HepG2 (cell line): ENCODE data around the gene AHCY. TPM values are rescaled to one million over a fixed set of nuclear protein-coding genes. Genes with fewer than 3 reads are reported as not detected.

Experiments
- CSRNP1 ChIP-seq: sonication (generic); formaldehyde crosslinking; IDR thresholded peaks from 2 replicates; pipeline ENCODE4 v1.8.1; 2023; ENCODE audit warnings: mild to moderate bottlenecking, missing genetic modification reagents
- ERF ChIP-seq: IDR thresholded peaks from 2 replicates; pipeline ENCODE4 v1.6.1; 2018; ENCODE audit warnings: missing biosample characterization, missing genetic modification reagents
- FOXC1 ChIP-seq: sonication (generic); formaldehyde crosslinking; IDR thresholded peaks from 2 replicates; pipeline ENCODE4 v1.8.0; 2022; ENCODE audit warnings: mild to moderate bottlenecking, missing genetic modification reagents, borderline replicate concordance
- HOXA3 ChIP-seq: sonication (generic); formaldehyde crosslinking; IDR thresholded peaks from 2 replicates; pipeline ENCODE4 v1.5.0; 2020; ENCODE audit warnings: missing genetic modification reagents
- HOXD1 ChIP-seq: sonication (generic); formaldehyde crosslinking; IDR thresholded peaks from 2 replicates; pipeline ENCODE4 v1.5.0; 2020; ENCODE audit warnings: missing genetic modification reagents
- IRF2 ChIP-seq: IDR thresholded peaks from 2 replicates; pipeline ENCODE4 v1.6.1; 2018; ENCODE audit warnings: missing genetic modification reagents, missing compliant biosample characterization
- KDM4B ChIP-seq: sonication (generic); formaldehyde crosslinking; IDR thresholded peaks from 2 replicates; pipeline ENCODE4 v1.4.0; 2020; ENCODE audit warnings: missing genetic modification reagents
- KLF15 ChIP-seq: sonication (generic); formaldehyde crosslinking; IDR thresholded peaks from 2 replicates; pipeline ENCODE4 v1.8.1; 2023; ENCODE audit warnings: borderline replicate concordance, mild to moderate bottlenecking, inconsistent platforms, missing genetic modification reagents, mixed read lengths
- KLF6 ChIP-seq: IDR thresholded peaks from 2 replicates; pipeline ENCODE4 v1.8.0; 2016; ENCODE audit warnings: missing biosample characterization, missing genetic modification reagents
- NFIB ChIP-seq: sonication (generic); formaldehyde crosslinking; IDR thresholded peaks from 2 replicates; pipeline ENCODE4 v1.9.0; 2021; ENCODE audit warnings: missing genetic modification reagents, mild to moderate bottlenecking, borderline replicate concordance
- PCBP1 ChIP-seq: fragments of 200-400 bp; formaldehyde crosslinking; IDR thresholded peaks from 2 replicates; pipeline ENCODE4 v1.6.1; 2017; ENCODE audit warnings: mild to moderate bottlenecking, low read depth, low read length, borderline replicate concordance
- POGZ ChIP-seq: sonication (generic); formaldehyde crosslinking; IDR thresholded peaks from 2 replicates; pipeline ENCODE4 v1.4.0; 2020; ENCODE audit warnings: mild to moderate bottlenecking, missing genetic modification reagents
- SALL1 ChIP-seq: sonication (generic); formaldehyde crosslinking; IDR thresholded peaks from 2 replicates; pipeline ENCODE4 v1.8.0; 2022; ENCODE audit warnings: mild to moderate bottlenecking, missing genetic modification reagents
- SATB2 ChIP-seq: sonication (generic); formaldehyde crosslinking; IDR thresholded peaks from 2 replicates; pipeline ENCODE4 v1.5.0; 2020; ENCODE audit warnings: missing genetic modification reagents
- SRY ChIP-seq: sonication (generic); formaldehyde crosslinking; IDR thresholded peaks from 2 replicates; pipeline ENCODE4 v1.8.0; 2022; ENCODE audit warnings: mild to moderate bottlenecking, missing genetic modification reagents
- U2AF1 ChIP-seq: fragments of 200-400 bp; formaldehyde crosslinking; optimal IDR thresholded peaks from 2 replicates; pipeline ENCODE3; 2017; ENCODE audit warnings: mild to moderate bottlenecking, low read depth, low read length
- ZBTB7A ChIP-seq: sonication (generic); formaldehyde crosslinking; IDR thresholded peaks from 2 replicates; pipeline ENCODE4 v1.8.0; 2022; ENCODE audit warnings: mild to moderate bottlenecking, missing genetic modification reagents
- ZFAT ChIP-seq: sonication (generic); formaldehyde crosslinking; conservative IDR thresholded peaks from 2 replicates; pipeline ENCODE4 v1.8.1; 2023; ENCODE audit warnings: missing genetic modification reagents, inconsistent platforms
- ZFP36 ChIP-seq: fragments of 150-350 bp; IDR thresholded peaks from 2 replicates; pipeline ENCODE4 v1.6.1; 2018; ENCODE audit warnings: borderline replicate concordance, low read length, low read depth; ENCODE audit not compliant: partially characterized antibody
- ZMYM3 ChIP-seq: sonication (generic); formaldehyde crosslinking; IDR thresholded peaks from 2 replicates; pipeline ENCODE4 v1.5.1; 2020; ENCODE audit warnings: mild to moderate bottlenecking, missing genetic modification reagents
- ZNF616 ChIP-seq: sonication (generic); formaldehyde crosslinking; IDR thresholded peaks from 2 replicates; pipeline ENCODE4 v1.5.0; 2020; ENCODE audit warnings: low read depth, mild to moderate bottlenecking, missing genetic modification reagents
- ZNF792 ChIP-seq: IDR thresholded peaks from 2 replicates; pipeline ENCODE4 v1.6.1; 2016
- ZNF879 ChIP-seq: sonication (generic); formaldehyde crosslinking; IDR thresholded peaks from 2 replicates; pipeline ENCODE4 v1.8.1; 2023; ENCODE audit warnings: missing genetic modification reagents
- ZSCAN30 ChIP-seq: sonication (generic); formaldehyde crosslinking; IDR thresholded peaks from 2 replicates; pipeline ENCODE4 v1.5.0; 2020; ENCODE audit warnings: mild to moderate bottlenecking, missing genetic modification reagents
- polyA plus RNA-seq, 8 experiments: library from polyadenylated mRNA; depleted of rRNA in 3 of 8; stranded (reverse) in 7 of 8; unstranded in 1 of 8; fragments of >200 nt; fragmentation: Illumina TruSeq in 4 of 8; extraction: Trizol in 4 of 8; gene quantifications; 2 replicates each; pipeline versions ENCODE4 v1.2.1 to v1.2.3, GENCODE V29; 2011 to 2016; ENCODE audit warnings: low read depth in 4 of 8, missing spikeins in 1 of 8, mixed read lengths in 1 of 8; ENCODE audit not compliant: insufficient read depth in 1 of 8
- total RNA-seq, 5 experiments: library from RNA; depleted of rRNA; stranded (reverse); fragments of >200 nt; fragmentation: Illumina TruSeq; extraction: Trizol; gene quantifications; 2 replicates each; pipeline ENCODE4 v1.2.3, GENCODE V29; 2016; ENCODE audit warnings: low read depth in 1 of 5
- TF ChIP-seq, protein P1 (sequence below): sonication (generic); formaldehyde crosslinking; IDR thresholded peaks from 2 replicates; pipeline ENCODE4 v1.8.0; 2022; ENCODE audit warnings: missing genetic modification reagents, mild to moderate bottlenecking, inconsistent platforms, borderline replicate concordance
- TF ChIP-seq, protein P2 (sequence below): IDR thresholded peaks from 2 replicates; pipeline ENCODE4 v1.6.1; 2016; ENCODE audit warnings: control low read depth
- TF ChIP-seq, protein P3 (sequence below): sonication (generic); formaldehyde crosslinking; IDR thresholded peaks from 2 replicates; pipeline ENCODE4 v1.5.1; 2020; ENCODE audit warnings: mild to moderate bottlenecking, missing genetic modification reagents

Gene AHCY
- total and polyA plus RNA-seq, 2 of the 13 experiments (the other 11 are each of a cell fraction or from before 2014, with no cell fraction given) = 407 to 419 TPM

- TF ChIP-seq ZFP36 (no peak), KLF6 (CRISPR knock-in tag) (no peak), SATB2 (CRISPR knock-in tag) (no peak), IRF2 (CRISPR knock-in tag) (no peak), ZSCAN30 (CRISPR knock-in tag) (no peak), FOXC1 (no peak), ZFAT (no peak), U2AF1 (no peak), HOXA3 (peak; percentile 64; the same call in 1 of the 2 replicates), SALL1 (peak; percentile 81), ZBTB7A (no peak), KDM4B (CRISPR knock-in tag) (peak; percentile 48; the same call in 1 of the 2 replicates), CSRNP1 (no peak; the same call in 1 of the 2 replicates), ZNF879 (CRISPR knock-in tag) (no peak), NFIB (CRISPR knock-in tag) (no peak), ZMYM3 (CRISPR knock-in tag) (peak; percentile 31; the same call in 1 of the 2 replicates), ERF (CRISPR knock-in tag) (no peak), HOXD1 (CRISPR knock-in tag) (no peak), PCBP1 (no peak), ZNF792 (CRISPR knock-in tag) (peak; percentile 67; the same call in 1 of the 2 replicates), ZNF616 (CRISPR knock-in tag) (no peak), SRY (CRISPR knock-in tag) (no peak), KLF15 (CRISPR knock-in tag) (0 out of 2 replicates have a peak, but pooled peaks have one; percentile 47), POGZ (peak; percentile 70; the same call in 1 of the 2 replicates)
- TF ChIP-seq, protein P1, sequence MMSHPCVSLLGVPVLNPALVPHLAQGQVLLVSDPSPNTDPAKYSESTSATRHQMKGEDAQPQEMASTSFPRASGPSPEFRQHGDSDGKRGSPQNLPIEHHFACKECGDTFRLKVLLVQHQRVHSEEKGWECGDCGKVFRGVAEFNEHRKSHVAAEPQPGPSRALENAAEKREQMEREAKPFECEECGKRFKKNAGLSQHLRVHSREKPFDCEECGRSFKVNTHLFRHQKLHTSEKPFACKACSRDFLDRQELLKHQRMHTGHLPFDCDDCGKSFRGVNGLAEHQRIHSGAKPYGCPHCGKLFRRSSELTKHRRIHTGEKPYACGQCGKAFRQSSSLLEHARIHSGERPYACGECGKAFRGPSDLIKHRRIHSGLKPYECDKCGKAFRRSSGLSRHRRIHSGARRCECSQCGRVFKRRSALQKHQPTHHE (CRISPR knock-in tag) = no peak
- TF ChIP-seq, protein P2, sequence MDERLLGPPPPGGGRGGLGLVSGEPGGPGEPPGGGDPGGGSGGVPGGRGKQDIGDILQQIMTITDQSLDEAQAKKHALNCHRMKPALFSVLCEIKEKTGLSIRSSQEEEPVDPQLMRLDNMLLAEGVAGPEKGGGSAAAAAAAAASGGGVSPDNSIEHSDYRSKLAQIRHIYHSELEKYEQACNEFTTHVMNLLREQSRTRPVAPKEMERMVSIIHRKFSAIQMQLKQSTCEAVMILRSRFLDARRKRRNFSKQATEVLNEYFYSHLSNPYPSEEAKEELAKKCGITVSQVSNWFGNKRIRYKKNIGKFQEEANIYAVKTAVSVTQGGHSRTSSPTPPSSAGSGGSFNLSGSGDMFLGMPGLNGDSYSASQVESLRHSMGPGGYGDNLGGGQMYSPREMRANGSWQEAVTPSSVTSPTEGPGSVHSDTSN (CRISPR knock-in tag) = no peak
- TF ChIP-seq, protein P3, sequence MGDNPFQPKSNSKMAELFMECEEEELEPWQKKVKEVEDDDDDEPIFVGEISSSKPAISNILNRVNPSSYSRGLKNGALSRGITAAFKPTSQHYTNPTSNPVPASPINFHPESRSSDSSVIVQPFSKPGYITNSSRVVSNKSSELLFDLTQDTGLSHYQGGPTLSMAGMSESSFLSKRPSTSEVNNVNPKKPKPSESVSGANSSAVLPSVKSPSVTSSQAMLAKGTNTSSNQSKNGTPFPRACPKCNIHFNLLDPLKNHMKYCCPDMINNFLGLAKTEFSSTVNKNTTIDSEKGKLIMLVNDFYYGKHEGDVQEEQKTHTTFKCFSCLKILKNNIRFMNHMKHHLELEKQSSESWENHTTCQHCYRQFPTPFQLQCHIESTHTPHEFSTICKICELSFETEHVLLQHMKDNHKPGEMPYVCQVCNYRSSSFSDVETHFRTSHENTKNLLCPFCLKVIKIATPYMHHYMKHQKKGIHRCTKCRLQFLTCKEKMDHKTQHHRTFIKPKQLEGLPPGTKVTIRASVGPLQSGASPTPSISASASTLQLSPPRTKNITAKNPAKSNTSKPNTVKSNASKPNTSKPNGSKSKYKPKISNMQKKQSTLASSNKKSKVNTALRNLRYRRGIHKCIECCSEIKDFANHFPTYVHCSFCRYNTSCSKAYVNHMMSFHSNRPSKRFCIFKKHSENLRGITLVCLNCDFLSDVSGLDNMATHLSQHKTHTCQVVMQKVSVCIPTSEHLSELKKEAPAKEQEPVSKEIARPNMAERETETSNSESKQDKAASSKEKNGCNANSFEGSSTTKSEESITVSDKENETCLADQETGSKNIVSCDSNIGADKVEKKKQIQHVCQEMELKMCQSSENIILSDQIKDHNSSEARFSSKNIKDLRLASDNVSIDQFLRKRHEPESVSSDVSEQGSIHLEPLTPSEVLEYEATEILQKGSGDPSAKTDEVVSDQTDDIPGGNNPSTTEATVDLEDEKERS (CRISPR knock-in tag) = no peak
Measured at GRCh38 chr20:34254979-34255378, 48.2 kb downstream of the AHCY start (continued).
